Fibroblast of skin of abdomen (primary cell): ENCODE results near the gene IGSF9.
A peak's percentile ranks its signal among the peaks of the same experiment; 100 is the strongest.

ENCODE experiments used
- DNase-seq: peaks from one replicate; pipeline ENCODE4 v3.0.0-alpha.2; 2013

The IGSF9 gene

GRCh38 chr1:159931795-159932173 is 13.6 kb downstream of the IGSF9 start:
- no peak for DNase-seq

- DNase-seq, result no peak
Observed at GRCh38 chr1:159931101-159931794, 14.2 kb downstream of the IGSF9 start.

GRCh38 chr1:159930634-159931033 is 14.8 kb downstream of the IGSF9 start:
- no peak for DNase-seq

DNA sequence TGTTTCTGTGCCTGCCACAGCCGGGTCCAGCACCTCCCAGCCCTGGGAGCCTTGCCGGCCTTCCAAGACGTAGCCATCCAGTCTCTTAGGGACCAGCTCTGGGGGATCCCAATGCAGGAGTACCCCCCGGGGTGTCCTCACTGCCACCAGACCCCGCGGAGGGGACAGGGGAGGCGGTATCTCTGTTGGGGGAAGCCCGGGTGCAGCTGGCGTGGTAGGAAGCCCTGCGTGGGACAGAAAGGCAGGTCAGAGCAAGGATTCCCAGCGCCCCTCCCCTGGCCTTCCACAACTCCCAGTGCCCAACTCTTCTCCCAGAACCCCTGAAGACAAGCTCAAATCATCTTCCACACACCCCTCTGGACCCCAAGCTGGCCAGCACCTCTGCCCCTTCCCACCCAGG is 15.2 kb downstream of the IGSF9 start:
- DNase-seq, result no peak

DNA sequence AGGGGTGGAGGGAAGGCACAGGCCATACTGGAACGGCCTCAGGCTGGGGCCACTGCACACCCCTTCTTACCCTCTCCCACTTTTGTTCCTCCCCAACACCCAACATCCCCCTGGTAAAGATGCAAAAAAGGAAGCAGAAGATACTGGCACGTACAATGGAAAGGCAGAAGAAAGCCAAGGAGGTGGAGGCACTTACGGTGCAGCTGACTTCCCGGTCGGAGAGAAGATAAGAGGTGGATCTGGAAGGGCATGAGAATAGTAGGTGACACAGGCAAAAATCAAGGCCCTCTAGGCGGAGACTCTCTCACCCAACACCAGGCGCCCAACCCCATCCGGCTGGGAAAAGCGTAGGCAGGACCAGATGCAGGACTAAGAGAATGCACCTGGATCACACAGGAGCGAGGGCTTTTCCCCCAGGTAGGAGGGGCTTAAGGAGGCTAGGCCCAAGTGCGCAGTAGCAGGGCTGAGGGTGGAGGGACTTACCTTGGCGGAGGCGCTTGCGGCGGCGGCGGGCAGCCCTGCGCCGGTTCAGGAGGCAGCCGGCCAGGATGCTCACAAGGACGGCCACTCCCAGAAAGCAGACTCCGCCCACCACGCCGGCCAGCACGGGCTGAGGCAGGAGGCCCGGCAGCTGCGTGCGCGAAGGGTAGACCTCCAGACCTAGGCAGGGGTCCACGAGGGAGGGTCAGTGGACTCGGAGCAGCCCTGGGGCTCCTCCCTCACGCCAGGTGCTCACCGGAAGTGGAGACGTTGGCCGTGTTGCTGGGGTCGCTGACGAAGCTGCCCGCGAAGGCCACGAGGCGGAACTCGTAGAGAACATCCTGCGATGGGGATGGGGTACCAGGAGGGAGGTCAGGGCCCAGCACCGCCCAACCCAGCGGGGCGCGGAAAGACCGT is 16.0 kb downstream of the IGSF9 start:
- no peak for DNase-seq

DNA sequence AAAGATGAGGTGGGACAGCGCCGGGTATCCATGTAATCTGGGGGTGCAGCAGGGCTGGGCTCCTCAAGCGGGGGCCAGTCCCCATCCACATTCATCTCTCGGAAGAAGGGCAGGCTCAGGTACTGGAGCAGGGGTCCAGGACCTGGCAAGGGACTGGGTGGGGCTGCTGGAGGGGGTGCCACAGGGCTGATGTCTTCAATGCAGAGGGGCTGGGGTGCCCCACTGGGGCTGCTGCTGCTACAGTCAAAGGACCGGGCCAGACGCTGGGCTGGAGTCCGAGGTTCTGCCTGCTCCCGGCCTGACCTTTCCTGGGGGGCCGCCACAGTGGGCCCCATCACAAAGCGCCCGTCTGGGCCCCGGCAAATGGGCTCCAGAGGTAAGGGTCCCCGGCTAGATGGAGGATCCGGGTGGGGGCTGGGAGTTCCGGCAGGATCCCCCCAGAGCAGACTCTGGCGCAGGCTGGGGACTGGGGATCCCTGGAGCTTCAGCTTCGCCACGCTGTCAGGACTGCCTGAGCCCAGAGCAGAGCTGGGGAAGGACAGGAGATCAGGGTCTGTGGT is 16.8 kb downstream of the IGSF9 start:
- no peak for DNase-seq

DNA sequence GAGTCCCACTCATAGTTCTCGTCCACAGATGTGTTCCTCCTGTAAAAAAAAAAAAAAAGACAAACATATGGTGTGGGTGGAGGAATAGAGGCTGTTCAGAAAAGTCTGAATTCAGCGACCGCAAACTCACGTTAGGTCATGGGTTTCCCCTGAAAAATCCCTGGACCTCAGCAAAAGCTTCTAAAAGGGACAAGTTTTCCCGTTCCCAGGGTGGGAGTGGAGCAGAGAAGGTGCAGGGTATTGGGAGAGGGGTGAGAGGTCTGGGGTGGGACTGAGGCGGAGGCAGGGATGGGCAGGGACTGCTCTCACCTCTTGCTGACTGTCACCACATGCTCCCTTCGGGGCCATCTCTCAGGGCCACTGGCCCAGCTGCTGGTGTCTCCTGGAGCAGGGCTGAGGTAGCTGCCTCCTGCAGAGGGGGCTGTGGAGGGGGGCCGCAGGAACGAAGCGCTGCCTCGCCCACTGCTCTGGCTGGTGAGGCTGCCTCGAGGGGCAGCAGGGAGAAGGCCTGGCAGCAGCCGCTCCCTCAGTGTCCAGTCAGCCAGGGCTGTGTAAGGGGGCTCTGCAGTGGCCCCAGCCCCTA is 17.5 kb downstream of the IGSF9 start:
- no peak for DNase-seq

DNA sequence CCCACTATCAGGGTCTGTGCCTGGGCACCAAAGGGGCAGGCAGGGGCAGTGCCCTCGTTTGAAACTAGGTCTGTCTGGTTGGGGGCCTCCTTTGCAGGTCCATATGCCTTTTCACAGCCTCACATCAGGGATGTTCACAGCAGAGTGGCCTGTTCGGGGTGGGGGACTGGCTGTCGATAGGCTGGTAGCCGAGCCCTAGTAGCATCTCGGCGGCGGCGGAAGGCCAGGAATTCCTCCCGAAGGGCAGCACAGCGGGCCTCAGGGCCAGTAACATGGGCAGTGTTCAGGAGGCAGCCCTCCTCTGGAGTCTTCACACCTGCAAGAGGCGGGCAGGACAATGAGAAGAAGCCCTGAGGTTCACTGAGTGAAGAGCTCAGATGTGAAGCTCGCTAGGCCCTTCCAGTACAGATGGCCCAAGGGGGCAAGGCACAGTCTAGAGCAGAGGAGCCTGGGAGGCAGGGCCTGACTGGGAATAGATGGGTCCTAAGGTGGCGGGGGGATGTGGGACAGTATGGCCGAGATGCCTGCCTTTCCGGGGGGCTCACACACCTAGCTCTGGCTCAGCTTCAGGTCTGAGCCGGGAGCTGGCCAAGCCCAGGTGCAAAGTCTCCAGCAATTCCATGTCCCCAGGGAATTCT is 18.1 kb downstream of the IGSF9 start:
- DNase-seq, result no peak

DNA sequence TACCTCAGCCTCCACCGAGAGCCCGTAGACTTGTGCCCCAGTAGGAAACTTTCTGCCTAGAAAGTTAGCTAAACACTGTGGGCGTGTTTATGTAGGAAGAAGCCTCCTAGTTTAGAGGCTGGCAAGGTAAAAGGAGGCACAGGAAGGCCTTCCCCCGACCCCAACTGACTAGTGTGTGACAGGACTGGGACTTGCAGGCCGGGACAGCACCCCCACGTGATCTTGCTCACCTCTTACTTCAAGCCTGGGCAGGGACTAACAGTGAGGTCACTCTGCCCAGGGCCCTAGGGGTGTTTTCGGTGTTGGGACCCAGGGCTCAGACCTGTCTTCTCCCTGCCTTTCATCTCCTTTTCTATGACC is 19.7 kb downstream of the IGSF9 start:
- no peak for DNase-seq

DNA sequence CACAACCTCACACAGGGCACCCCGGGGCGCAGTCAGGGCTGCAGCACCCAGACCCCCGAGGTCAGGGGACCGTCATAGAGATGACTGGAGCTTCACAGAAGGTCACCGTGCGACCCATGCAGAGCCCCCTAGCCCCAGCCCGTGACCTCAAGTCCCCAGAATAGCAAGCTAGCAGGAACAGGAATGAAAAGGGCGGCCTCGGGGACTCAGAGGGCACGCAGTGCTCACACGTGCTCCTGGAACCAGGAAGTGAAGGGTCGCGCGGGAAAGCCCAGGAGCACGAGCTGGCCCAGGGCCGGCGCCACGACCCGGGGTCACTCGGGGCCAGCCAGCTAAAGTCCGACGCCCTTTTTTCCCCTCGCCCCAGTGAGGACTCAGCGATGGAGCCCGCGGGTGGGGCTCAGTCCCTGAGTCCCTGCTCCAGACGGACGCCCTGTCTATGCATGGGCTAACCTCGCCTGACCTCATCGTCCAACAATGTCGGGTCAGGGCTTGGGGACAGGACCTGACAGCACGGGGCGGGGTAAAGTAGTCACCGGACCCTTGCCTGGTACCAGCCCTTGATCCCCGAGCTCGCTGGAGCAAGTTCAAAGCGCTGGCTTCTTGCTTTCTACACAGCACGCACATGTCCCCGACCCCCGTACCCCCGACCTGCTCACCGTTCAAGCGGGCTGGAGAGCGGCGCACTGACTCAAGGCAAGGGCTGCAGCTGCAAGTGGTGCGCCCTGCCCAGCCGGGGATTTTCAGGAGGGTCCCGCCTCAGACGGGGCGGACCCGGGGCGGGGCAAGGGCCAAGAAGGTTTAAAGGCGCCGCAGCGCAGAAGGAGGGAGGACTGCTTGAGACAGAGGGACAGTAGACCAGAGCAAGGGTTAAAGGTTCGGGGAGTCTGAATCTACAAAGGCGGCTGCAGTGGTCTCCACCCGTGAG is 20.4 kb downstream of the IGSF9 start, which contains the start of gene TAGLN2:
TSS of gene TAGLN2 (minus strand) at position 717 of the 928 bp plus-strand sequence. CDS start 4,998 bp downstream, outside the sequence.
- DNase-seq, result peak; percentile 92

DNA sequence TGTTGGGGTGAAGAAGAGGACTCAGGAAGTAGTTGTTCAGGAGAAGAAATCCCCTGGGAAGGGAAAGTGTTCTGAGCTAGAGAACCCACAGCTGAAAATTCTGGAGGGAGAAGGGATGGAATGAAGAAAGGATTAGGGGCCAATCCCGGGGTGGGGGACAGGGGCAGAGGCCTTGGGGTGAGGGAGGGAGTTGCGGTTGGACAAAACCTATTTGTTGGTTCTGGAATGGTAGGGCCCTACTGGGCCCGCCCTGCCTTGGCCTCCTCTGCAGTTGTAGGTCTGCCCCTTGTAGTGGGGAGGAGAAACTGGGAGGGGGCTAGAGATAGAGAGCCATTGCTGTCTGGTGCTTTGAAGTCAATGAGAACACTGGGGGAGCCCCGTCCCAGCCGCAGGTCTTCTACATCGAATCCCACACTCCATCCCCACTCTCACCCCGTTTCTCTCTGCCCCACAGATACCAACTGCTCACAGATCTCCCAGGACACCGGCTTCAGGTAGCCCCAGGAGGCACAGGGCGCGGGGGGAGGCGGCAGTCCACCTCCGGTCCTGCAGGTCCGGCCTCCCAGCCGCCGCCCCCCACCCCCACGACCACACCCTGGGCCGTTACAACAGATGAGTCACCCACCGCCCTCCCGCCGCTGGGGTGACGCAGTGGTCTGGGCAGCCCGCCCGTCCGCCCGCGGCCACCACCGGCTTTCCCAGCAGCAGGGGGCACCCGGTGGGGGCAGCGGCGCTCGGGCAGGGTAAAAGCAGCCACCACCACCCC is 21.2 kb downstream of the IGSF9 start:
- peak; percentile 88 for DNase-seq

GRCh38 chr1:159923203-159924024 is 22.0 kb downstream of the IGSF9 start:
- peak; percentile 67 for DNase-seq

GRCh38 chr1:159922511-159923202 is 22.8 kb downstream of the IGSF9 start:
- peak; percentile 9 for DNase-seq

DNA sequence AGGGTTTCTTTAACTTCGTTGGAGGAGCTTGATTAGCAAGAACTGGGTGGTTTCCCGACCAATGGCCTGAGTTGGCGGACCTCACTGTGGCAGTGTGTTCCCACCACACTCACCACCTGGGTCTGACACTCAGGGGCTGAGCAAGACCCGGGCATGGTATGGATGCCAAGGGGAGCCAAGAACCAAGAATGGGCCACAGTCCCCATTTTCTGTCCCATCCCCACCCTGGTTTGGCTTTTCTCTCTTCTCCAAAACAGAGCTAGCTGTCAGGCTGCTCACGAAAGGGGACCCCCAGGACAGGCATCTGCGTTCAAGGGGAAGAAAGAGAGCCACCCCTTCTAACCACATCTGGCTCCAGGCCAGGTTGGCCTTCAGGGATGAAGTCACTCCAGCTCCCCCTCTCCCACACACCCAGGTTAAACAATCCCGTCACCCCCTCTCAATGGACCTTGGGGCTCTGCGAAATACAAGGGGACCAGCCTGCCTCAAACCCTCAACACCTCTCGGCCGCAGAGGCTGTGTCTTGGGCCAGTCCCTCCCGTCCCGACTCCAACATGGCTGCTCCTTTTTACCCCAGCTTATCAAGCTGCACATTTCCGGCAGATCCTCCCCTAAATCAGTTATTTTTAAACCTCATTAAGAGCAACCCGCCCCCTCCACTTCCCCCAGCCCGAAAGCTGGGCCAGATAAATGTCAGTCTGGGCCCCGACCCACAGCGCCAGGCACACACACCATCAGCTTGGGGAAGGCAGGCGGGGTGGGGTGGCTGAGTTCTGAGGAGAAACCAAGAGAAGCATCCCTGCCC is 23.5 kb downstream of the IGSF9 start:
- peak; percentile 33 for DNase-seq

DNA sequence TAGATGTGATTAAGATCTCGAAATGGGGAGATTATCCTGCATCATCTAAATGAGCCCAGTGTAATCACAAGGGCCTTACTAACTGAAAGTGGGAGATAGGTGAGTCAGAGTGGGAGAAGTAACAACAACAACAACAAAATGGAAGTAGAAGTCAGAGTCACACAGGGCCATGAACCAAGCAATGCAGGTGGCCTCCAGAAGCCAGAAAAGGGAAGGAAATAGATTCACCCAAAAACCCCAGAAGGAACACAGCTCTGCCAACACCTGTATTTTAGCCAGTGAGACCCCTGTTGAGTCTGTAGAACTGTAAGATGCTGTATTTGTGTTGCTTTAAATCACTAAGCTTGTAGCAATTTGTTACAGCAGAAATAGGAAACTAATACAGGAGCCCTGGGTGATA is 24.2 kb downstream of the IGSF9 start:
- DNase-seq, result no peak

DNA sequence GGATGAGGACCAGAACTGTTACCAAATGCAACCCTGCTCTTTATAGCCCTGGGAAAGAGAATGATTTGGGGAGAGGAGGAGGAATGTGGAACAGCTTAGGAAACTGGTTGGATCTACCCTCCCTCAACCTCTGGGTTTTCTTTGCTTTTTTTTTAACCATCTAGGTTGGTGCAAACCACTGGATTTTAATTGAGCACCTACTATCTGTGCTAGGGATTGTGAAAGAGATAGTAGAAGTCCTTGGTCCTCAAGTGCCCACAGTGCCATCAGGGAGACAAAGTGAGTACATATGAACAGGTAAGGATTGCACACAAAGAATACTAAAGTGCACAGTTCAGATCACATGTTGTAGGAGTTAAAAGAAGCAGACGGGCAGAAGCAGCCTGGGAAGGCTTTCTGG is 24.8 kb downstream of the IGSF9 start:
- DNase-seq, result no peak

- DNase-seq, result no peak
Observed at GRCh38 chr1:159920202-159920601, 25.2 kb downstream of the IGSF9 start.

DNA sequence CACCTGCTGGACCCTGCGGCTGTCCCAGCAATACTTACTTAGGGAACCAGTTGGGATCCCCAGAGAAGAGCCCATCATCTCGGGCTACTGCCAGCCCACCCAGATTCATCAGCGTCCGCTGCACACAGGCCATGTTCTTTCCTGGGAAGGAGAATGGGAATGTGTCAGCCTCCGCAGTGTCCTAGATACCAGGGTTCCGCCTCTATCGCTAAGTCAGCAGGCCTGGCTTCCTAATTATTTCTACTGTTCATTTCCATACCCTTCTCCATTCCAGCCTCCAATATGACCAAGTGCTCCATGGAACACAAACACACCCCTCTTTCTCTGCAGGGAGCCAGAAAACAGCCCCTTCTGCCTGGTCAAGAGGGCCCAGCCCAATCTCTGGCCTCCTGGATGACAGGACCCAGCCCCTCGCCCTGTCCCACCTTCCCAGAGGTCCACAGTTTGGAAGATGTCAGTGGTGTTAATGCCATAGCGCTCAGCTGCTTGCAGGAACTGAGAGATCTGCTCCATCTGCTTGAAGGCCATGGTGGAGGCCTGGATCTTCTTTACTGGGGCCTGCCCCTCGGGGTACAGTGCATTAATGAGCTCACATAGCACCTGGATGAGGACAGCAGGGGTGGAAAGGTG is 26.1 kb downstream of the IGSF9 start:
- DNase-seq, result no peak
